Measurements from ENCODE around the gene DENND1A.
A peak's percentile ranks its signal among the peaks of the same experiment; 100 is the strongest.
"Not testable (repeated sequence)": the region's sequence is repeated elsewhere in the genome, so short reads cannot be mapped to it uniquely, and the experiment has no call there.

The DENND1A gene

GRCh38 chr9:123763910-123764588 is 165.9 kb downstream of the DENND1A start:
- DNase-seq (ENCODE audit: low read depth) = peak; percentile 68

DNA sequence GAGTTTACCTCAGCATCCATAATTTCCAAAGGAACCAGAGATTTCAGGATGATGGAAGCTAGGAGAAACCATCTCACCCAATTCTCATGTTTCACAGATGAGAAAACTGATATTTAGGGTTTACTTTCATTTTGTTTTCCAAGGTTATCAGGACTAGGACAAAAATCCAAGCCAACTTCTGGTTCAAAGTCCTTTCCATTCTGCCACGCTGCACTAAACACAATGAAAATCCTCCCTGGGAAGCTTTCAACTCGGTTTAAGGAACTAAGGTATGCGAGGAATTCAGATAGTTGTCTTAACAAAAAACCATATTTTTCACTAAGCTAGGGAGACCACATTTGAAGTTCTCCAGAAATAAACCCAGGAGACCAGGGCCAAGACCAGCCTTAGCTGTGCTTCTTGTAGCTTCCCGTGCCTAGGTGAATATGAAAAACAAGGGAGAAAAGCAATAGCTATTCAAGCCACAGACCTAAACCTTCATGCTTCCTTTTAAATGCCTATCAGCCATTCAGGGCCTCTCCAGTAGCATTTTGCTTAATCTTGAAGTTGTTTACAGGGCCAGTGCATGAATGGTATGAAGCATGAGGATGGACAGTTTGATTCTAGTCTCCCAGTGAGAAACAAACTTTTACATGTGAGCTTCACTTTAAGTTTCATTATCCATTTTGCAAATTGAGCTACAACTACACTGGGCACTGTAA is 167.9 kb downstream of the DENND1A start:
- no peak for DNase-seq (ENCODE audit: low read depth)

- DNase-seq (ENCODE audit: low read depth) = no peak
Measured at GRCh38 chr9:123757960-123758359, 172.0 kb downstream of the DENND1A start.

- DNase-seq (ENCODE audit: low read depth) = no peak
Measured at GRCh38 chr9:123757547-123757946, 172.4 kb downstream of the DENND1A start.

GRCh38 chr9:123756484-123757106 is 173.3 kb downstream of the DENND1A start:
- DNase-seq (ENCODE audit: low read depth) = no peak

GRCh38 chr9:123753669-123754258 is 176.2 kb downstream of the DENND1A start:
- DNase-seq (ENCODE audit: low read depth) = no peak

DNA sequence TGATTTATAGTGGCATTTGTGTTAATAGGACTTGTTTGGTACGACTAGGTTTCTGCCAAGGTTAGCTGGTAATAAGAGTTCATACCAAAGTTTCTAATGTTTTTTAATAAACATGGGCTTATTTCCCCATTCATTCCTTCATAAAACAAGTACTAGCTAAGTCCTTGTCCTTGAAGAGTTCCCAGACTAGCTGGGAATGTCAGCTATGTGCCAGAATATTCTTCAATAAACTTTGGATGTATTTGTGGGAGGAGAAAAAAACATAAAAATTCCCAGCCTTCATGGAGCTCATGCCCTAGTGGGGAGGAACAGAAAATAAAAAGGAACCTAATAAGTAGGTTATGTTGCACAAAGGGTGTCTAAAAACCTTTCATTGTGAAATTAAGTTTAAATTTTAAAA is 176.9 kb downstream of the DENND1A start:
- DNase-seq (ENCODE audit: low read depth) = no peak

DNA sequence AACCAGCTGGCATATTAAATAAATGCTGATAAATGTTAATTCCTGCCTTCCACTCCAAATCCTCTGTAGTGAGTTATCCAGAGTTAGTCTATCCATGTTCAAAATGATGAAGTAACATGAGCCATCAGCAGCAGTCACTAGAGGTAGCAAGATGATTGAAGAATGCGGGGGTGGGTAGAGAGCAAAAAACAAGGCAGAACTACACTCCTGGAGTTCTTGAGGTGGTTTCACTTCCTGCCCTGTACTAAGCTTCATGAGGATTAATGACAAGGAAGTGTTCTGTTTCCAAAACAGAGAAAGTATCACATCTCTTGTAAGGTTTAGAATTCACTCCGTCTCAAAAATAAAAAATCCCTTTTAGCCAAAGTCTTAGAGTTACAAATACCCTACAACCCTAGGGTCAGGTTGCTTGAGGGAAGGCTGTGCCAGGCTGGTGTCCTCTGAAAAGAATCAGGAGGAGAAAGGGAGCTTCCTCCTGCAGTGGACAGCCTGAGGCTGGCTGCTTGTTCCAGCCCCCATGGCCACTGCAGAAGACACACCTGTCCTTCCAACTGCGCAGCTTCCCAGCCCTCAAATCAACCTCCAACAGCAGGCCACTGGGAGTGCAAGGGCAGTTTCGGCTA is 180.2 kb downstream of the DENND1A start:
- DNase-seq (ENCODE audit: low read depth) = no peak

GRCh38 chr9:123746765-123747164 is 183.2 kb downstream of the DENND1A start:
- DNase-seq (ENCODE audit: low read depth) = no peak

DNA sequence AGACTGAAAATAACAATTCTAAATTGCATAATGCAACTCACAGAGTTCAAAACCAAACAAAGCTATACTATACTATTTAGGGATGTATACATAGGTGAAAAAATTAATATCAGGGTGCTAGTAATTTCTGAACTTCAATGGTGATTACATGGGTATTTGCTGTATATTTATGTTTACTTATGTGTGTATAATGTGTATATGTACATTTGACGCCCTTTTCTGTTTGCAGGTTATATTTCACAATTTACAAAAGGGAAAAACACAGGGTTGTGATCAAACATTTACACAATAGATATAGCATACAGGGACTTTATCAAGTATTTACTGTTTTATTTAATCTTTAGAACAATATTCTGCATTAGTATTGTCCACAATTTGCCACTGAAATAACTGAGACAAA is 184.0 kb downstream of the DENND1A start:
- DNase-seq (ENCODE audit: low read depth) = no peak

- DNase-seq (ENCODE audit: low read depth) = no peak
Measured at GRCh38 chr9:123745451-123745850, 184.5 kb downstream of the DENND1A start.

- DNase-seq (ENCODE audit: low read depth) = no peak
Measured at GRCh38 chr9:123743737-123744136, 186.2 kb downstream of the DENND1A start.

DNA sequence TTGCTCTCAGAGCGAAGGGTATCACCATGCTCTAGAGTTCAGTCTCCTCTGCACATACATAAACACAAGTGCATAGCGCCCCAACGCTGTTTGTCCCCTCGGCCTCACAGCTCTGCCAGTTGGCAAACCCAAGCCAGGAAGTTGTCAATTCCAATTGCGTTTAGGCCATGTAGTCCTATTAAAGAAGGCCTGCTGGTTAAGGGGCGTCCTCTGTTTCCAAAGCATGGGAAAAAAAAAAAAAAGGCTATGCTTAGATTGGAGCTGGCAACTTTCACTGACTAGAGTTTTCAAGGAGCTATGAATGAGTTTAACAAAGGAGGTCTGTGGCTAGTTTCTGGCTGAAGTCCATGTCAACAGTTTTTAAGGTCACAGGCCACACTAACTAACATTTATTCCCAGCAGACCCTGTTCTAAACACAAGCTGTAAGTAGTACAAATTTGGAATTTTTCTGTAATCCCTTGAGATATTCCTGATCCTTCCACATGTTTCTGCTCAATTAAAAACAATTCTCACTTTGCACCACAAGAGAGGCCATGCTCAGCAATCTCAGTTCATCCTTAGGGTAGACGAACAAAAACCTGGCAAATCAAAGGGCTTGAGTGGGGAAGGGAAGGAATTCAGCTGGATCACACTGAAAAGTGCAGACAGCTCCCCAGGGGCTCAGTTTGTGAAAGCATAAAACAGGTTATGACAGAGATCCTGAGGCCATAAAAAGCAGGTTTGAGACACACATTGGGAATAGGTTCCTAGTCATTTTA is 187.7 kb downstream of the DENND1A start:
- DNase-seq (ENCODE audit: low read depth) = no peak

- DNase-seq (ENCODE audit: low read depth) = no peak
Measured at GRCh38 chr9:123741214-123741613, 188.7 kb downstream of the DENND1A start.

- DNase-seq (ENCODE audit: low read depth) = no peak
Measured at GRCh38 chr9:123739902-123740301, 190.0 kb downstream of the DENND1A start.

GRCh38 chr9:123739387-123739786 is 190.5 kb downstream of the DENND1A start:
- DNase-seq (ENCODE audit: low read depth) = no peak

GRCh38 chr9:123738648-123739047 is 191.3 kb downstream of the DENND1A start:
- DNase-seq (ENCODE audit: low read depth) = no peak

DNA sequence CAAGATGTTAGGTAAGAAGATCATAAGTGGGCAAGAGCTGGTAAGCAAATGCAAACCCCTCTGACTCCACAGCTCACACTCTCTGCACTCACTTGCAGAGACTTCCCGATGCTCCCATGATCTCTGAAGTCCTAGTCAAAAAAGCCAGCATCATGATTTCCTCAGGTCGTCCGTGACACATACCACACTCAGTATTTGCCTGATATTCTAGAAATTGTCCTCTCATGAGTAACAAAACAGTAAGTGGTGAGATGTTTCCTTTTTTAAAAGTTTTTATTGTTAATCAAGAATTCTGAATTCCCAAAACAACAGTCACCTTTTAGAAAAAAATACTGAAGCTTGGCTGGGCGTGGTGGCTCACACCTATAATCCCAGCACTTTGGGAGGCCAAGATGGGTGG is 194.6 kb downstream of the DENND1A start:
- no peak for DNase-seq (ENCODE audit: low read depth)

DNA sequence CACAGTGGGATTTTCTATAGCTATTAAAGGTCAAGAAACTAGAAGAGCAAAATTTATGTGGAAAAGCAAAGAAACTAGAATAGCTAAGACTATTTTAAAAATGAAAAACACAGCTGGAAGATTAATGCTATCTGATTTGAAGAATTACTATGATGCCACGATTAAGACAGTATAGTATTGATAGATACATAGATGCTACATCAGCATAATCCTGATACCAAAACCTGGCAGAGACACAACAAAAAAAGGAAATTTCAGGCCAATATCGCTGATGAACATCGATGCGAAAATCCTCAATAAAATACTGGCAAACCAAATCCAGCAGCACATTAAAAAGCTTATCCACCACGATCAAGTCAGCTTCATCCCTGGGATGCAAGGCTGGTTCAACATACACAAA is 201.4 kb downstream of the DENND1A start:
- DNase-seq (ENCODE audit: low read depth) = not testable (repeated sequence)

DNA sequence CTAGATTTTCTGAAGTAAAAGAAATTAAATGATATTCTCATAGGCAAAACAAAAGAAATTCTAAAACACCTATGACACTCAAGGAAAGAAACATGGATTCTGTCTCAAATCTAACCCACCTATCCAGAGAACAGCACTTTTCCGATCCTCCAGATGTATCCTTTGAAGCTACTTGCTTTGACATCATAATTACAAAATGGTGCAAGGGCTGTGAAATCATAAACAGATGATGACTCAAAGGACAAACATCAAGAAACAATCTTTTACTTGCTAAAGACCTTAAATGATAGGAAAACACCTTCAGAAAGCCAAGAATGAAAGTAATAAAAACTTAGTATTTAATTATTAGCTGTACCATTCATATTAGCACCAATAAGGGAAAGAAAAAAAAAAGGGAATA is 202.6 kb downstream of the DENND1A start:
- DNase-seq (ENCODE audit: low read depth) = no peak

DNA sequence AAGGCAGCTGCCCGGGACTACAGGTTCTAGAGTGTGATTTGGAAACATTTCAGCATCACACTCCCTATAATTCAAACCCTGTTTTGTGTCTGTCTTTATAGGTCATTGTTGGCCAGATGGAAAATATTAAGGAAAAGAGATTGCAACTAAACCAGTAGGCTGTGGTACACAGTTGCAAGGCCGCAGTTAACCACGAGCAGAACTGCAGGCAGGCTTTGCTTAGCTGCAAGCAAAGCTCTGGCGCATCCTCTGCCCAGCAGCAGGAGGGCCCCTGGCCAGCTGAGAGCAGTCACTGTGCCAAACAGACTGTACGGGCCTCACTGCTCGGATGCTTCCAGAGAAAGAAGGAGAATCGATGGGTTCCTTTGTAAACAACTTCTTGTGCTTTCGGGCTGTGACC is 204.5 kb downstream of the DENND1A start:
- DNase-seq (ENCODE audit: low read depth) = no peak
